HL-60 (cell line): Measurements from ENCODE around the gene EOGT.

ENCODE experiments used
- DNase-seq, 2 experiments: peaks; one replicate each; pipeline ENCODE4 v3.0.0-alpha.2; 2010 to 2020; ENCODE audit warnings: low read depth in 1 of 2, low spot score in 1 of 2
- H3K27ac ChIP-seq: fragments of 250-450 bp; sonication (Bioruptor Pico); replicated peaks from 2 replicates; pipeline ENCODE4 v1.5.1; 2020; ENCODE audit warnings: mild to moderate bottlenecking, moderate library complexity
- H3K27me3 ChIP-seq: fragments of 250-450 bp; sonication (Bioruptor Pico); 2 replicates; pipeline ENCODE4 v1.5.1; 2021; ENCODE audit warnings: mild to moderate bottlenecking, moderate library complexity; ENCODE audit not compliant: insufficient read depth, poor library complexity, severe bottlenecking
- H3K4me3 ChIP-seq: replicated peaks from 2 replicates; pipeline ENCODE4 v1.5.1; 2011; ENCODE audit warnings: mild to moderate bottlenecking, control low read depth, low read length; ENCODE audit not compliant: insufficient read depth
- GABPA ChIP-seq: IDR thresholded peaks from 2 replicates; pipeline ENCODE4 v1.6.1; 2012; ENCODE audit warnings: low read depth
- POLR2AphosphoS5 ChIP-seq: IDR thresholded peaks from 2 replicates; pipeline ENCODE4 v1.6.1; 2012; ENCODE audit warnings: low read depth
- REST ChIP-seq: IDR thresholded peaks from 2 replicates; pipeline ENCODE4 v1.6.1; 2012; ENCODE audit warnings: low read depth; ENCODE audit not compliant: insufficient replicate concordance
- SPI1 ChIP-seq: IDR thresholded peaks from 2 replicates; pipeline ENCODE4 v1.6.1; 2012; ENCODE audit warnings: low read depth, mild to moderate bottlenecking, borderline replicate concordance
- TF ChIP-seq, protein P1 (sequence below): IDR thresholded peaks from one replicate; pipeline ENCODE4 v1.5.1; 2011; ENCODE audit warnings: low read length, control low read depth, inconsistent platforms; ENCODE audit not compliant: insufficient read depth

The EOGT gene

GRCh38 chr3:69020857-69021256 lies 7.4 kb upstream of the EOGT start:
- TF ChIP-seq SPI1 (no peak), GABPA (no peak), REST (no peak), POLR2AphosphoS5 (no peak)
- TF ChIP-seq, protein P1, sequence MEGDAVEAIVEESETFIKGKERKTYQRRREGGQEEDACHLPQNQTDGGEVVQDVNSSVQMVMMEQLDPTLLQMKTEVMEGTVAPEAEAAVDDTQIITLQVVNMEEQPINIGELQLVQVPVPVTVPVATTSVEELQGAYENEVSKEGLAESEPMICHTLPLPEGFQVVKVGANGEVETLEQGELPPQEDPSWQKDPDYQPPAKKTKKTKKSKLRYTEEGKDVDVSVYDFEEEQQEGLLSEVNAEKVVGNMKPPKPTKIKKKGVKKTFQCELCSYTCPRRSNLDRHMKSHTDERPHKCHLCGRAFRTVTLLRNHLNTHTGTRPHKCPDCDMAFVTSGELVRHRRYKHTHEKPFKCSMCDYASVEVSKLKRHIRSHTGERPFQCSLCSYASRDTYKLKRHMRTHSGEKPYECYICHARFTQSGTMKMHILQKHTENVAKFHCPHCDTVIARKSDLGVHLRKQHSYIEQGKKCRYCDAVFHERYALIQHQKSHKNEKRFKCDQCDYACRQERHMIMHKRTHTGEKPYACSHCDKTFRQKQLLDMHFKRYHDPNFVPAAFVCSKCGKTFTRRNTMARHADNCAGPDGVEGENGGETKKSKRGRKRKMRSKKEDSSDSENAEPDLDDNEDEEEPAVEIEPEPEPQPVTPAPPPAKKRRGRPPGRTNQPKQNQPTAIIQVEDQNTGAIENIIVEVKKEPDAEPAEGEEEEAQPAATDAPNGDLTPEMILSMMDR, result no peak
- Histone ChIP-seq H3K27me3 (no peaks in the 10 kb centered on the region), H3K4me3 (no peak overlapping the region), H3K27ac (no peak overlapping the region)
- DNase-seq, result no peak

DNA sequence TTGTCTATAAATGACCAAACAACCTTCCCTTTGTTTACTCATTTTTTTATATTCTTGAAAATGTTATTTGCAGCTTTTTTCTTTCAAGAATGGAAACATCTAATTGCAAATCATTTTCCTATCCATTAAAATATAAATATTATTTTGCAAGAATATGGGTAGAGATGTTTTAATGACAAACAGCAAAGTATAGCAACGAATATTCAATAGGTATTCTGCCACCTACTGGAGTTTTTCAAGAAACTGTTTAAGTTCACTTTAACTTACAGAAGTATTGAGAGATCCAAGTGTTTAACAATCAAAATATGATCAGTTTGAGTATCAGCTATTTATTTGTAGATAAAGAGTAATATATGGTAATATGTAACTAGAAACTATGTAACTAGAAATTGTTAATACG lies 6.9 kb upstream of the EOGT start:
- no peak overlapping the region for H3K27ac ChIP-seq
- no peak for DNase-seq
- no peaks in the 10 kb centered on the region for H3K27me3 ChIP-seq
- no peak overlapping the region for H3K4me3 ChIP-seq
- no peak for TF ChIP-seq REST
- TF ChIP-seq, protein P1, result no peak
- no peak for TF ChIP-seq SPI1
- TF ChIP-seq GABPA, result no peak
- no peak for TF ChIP-seq POLR2AphosphoS5

DNA sequence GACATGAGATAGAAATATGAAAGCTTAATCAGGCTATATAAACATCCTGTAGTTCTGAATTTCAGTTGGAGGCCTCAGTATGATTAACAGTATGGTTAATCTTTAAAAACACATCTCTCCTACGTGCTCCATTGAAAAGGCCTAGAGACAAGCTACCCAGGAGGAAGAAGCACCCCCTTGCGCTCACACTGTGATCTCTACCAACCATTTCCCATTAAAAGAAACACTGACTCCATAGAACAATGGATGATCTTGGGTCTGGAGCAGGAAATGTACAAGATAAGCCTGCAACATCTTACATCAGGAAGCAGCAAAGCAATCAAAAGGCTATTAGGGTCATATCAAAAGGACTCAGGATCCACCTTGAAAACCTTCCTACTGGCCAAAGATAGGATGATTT lies 3.4 kb upstream of the EOGT start:
- TF ChIP-seq, protein P1, result no peak
- TF ChIP-seq SPI1 (no peak), REST (no peak), POLR2AphosphoS5 (no peak), GABPA (no peak)
- H3K27me3 ChIP-seq, result no peaks in the 10 kb centered on the region
- H3K4me3 ChIP-seq, result no peak overlapping the region
- H3K27ac ChIP-seq, result no peak overlapping the region
- DNase-seq, result no peak
